ENCODE measurements around the gene HTR2B.

DNA sequence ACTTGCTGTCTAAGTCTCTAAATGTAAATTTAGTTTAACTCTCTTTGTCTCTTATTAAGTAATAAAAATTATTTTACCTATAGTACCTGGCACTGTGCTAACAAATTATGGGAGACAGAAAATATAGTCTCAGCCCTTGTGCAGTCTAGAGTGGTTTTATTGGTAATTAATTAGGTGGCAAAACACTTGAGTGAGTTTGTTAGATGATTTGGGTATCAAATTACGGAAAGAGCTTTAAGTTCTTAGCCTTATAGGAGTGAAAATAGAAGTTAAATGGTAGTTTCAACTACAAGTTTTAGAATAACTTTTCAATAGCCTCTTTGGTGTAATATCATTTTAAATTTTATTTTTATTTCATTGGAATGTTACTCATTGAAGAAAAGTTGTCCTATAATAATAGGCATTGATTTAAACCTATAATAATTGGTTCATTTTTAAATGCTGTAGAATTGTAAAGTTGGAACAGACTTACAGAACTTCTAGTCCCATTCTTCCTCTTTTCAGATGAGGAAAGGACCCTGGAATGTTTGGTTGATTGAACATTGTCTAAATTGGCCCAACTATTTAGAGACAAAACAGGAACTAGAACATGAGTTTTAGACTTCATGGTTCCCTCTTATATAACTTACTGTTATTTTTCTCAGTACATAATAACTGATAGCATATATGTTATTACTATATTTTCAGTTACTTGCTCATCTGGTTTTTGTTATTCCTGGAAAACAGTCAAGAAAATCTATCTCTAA is 10.2 kb upstream of the HTR2B start:
- TF ChIP-seq CREBL2 (CRISPR knock-in tag; IDR thresholded peaks at IDR 0.05; ENCODE audit: borderline replicate concordance) (no peak), ASH2L (IDR thresholded peaks at IDR 0.05; ENCODE audit: insufficient read length, low read depth, low read length) (no peak), SCMH1 (CRISPR knock-in tag; IDR thresholded peaks at IDR 0.05; ENCODE audit: borderline replicate concordance) (no peak), SP5 (CRISPR knock-in tag; IDR thresholded peaks at IDR 0.05; ENCODE audit: borderline replicate concordance, low read depth) (no peak), USF2 (IDR thresholded peaks at IDR 0.05; ENCODE audit: low read depth, low read length) (no peak), USF2 (CRISPR knock-in tag; IDR thresholded peaks at IDR 0.05; ENCODE audit: borderline replicate concordance) (no peak), FOSL1 (CRISPR knock-in tag; IDR thresholded peaks at IDR 0.05; ENCODE audit: borderline replicate concordance) (no peak), ZNF326 (CRISPR knock-in tag; IDR thresholded peaks at IDR 0.05; ENCODE audit: borderline replicate concordance) (no peak), FIP1L1 (IDR thresholded peaks at IDR 0.05; ENCODE audit: borderline replicate concordance, insufficient read depth, low read depth, low read length) (no peak), EZH2 (conservative IDR thresholded peaks at IDR 0.05; ENCODE audit: low read depth, low read length) (no peak), BRF2 (CRISPR knock-in tag; IDR thresholded peaks at IDR 0.05) (no peak)
- TF ChIP-seq, protein P1, sequence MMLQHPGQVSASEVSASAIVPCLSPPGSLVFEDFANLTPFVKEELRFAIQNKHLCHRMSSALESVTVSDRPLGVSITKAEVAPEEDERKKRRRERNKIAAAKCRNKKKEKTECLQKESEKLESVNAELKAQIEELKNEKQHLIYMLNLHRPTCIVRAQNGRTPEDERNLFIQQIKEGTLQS (CRISPR knock-in tag; IDR thresholded peaks at IDR 0.05): no peak
- TF ChIP-seq, protein P2, sequence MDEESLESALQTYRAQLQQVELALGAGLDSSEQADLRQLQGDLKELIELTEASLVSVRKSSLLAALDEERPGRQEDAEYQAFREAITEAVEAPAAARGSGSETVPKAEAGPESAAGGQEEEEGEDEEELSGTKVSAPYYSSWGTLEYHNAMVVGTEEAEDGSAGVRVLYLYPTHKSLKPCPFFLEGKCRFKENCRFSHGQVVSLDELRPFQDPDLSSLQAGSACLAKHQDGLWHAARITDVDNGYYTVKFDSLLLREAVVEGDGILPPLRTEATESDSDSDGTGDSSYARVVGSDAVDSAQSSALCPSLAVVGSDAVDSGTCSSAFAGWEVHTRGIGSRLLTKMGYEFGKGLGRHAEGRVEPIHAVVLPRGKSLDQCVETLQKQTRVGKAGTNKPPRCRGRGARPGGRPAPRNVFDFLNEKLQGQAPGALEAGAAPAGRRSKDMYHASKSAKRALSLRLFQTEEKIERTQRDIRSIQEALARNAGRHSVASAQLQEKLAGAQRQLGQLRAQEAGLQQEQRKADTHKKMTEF (CRISPR knock-in tag; IDR thresholded peaks at IDR 0.05): no peak

All from HepG2 (cell line).